ENCODE data around the gene ETHE1.

Gene ETHE1

GRCh38 chr19:43486412-43486811 lies 40.6 kb downstream of the ETHE1 start:
- no peak for DNase-seq

- DNase-seq: no peak
Observed at GRCh38 chr19:43485951-43486350, 41.0 kb downstream of the ETHE1 start.

- DNase-seq: no peak
Observed at GRCh38 chr19:43483281-43483680, 43.7 kb downstream of the ETHE1 start.

DNA sequence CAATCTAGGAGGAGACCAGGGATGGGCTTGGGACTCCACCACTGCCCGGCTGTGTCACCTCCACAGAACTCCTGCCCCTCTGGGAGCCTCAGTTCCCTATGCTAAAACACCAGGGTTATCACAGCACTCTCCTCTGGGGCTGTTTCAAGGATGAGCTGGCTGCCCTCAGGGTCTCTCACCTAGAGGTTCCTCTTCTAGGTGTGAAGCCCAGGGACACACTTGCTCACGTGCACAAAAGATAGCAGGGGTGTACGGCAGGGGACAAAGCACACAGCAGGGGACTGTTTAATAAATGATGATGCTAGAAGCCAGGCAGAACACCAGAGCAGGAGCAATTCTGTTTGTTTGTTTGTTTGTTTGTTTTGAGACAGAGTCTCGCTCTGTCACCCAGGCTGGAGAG lies 44.8 kb downstream of the ETHE1 start:
- no peak for DNase-seq

- DNase-seq: no peak
Observed at GRCh38 chr19:43481701-43482100, 45.3 kb downstream of the ETHE1 start.

GRCh38 chr19:43480574-43480973 lies 46.4 kb downstream of the ETHE1 start:
- no peak for DNase-seq

DNA sequence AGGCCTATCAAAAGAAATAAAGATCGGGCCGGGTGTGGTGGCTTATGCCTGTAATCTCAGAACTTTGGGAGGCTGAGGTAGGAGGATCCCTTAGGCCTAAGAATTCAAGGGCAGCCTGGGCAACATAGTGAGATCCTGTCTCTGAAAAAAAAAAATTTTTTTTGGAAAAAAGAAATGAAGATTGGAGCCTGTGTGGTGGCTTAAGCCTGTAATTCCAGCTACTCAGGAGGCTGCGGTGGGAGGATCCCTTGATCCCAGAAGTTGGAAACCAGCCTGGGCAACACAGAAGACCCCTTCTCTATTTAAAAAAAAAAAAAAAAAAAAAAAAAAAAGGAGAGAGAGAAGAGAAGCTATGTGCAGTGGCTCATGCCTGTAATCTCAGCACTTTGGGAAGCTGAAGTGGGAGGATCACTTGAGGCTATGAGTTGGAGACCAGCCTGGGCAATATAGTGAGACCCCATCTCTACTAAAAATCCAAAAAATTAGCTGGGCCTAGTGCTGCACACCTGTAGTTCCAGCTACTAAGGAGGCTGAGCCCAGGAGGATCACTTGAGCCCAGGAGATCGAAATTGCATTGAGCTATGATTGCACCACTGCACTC lies 46.9 kb downstream of the ETHE1 start:
- no peak for DNase-seq

GRCh38 chr19:43479226-43479625 lies 47.8 kb downstream of the ETHE1 start:
- DNase-seq: no peak

DNA sequence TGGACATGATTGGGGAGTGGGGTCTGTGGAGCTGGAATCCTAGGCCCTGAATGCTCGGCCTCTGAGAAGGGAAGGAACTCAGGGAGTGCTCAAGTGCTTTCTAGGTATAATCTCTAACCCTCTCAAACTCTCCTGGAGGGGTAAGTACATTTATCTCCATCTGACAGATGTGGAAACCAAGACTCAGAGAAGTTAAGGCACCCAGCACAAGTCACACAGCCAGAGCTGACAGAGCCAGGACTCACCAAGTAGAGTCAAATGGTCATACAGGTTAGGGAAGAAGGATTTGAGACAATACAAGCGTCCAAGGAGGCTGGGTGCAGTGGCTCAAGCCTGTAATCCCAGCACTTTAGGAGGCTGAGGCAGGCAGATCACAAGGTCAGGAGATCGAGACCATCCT lies 48.7 kb downstream of the ETHE1 start:
- no peak for DNase-seq

DNA sequence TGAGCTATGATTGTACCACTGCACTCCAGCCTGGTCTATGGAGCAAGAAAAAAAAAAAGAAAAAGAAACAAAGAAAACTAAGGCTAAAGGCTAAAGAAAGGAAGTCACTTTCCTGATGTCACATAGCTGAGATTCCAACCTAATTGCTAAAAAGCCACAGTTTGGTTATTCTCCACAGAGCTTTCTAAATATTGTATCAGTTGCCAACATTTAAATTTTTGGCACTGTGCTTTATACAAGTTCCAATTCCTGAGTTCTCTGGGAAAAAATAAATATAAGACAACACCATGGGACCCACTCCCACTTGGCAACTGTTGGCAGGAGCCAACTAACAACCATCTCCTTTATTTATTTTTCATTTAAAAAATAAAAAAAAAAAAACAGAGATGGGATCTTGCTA lies 50.4 kb downstream of the ETHE1 start:
- DNase-seq: no peak

DNA sequence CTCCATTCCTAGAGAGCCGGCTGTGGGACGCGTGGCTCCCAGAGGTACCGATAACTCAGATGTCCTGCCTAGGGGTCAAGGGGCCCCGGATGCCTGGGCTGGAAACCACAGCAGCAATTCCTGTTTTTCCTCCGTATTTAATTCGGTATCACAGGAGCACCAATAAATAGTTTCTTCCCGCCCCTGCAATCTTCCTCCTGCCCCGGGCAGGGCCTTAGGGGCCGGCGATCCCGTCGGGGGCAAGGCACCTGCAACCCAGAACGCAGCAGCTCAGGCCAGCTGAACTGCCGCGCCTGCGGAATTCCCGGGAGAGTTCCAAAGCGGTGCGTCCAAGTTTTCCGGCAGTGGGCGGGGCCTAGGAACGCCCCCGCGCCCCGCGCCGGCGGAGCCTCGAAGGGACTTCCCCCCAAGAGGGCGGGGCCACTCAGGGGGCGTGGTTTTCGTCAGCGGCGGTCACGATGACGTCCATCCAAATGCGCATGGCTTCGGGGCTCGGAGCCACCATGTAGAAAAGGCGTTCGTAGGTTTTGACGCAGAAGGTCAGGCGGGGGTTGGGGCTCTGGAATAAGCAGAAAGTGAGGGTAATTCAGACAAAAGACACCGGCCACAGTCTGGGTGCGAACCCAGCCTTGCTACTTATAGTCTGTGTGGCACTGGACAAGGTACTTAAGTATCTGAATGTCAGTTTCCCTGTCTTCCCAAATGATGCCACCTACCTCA lies 51.9 kb downstream of the ETHE1 start:
- peak; percentile 89 for DNase-seq

GRCh38 chr19:43474487-43474886 lies 52.5 kb downstream of the ETHE1 start:
- no peak for DNase-seq

DNA sequence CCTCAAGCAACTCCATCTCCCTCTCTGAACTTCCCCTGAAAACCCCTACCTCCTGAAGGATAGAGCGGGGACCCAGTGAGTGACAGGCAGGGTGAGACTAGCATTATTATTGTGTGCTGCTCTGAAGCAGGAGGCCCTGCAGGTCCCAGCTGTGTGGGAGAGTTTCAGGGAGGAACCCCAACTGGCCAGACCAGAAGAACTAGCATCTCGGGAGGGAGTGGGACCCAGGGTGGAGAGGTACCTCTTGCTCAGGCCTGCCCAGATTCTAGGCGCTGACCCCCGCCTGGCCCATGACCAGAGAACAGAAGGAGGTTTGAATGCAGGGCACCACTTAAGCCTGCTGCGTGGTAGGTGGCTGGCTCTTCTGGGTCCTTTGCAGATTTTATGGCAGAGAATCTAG lies 55.9 kb downstream of the ETHE1 start:
- no peak for DNase-seq

GRCh38 chr19:43470288-43470687 lies 56.7 kb downstream of the ETHE1 start:
- DNase-seq: peak; percentile 14

- DNase-seq: peak; percentile 10
Observed at GRCh38 chr19:43469160-43469480, 57.9 kb downstream of the ETHE1 start.

DNA sequence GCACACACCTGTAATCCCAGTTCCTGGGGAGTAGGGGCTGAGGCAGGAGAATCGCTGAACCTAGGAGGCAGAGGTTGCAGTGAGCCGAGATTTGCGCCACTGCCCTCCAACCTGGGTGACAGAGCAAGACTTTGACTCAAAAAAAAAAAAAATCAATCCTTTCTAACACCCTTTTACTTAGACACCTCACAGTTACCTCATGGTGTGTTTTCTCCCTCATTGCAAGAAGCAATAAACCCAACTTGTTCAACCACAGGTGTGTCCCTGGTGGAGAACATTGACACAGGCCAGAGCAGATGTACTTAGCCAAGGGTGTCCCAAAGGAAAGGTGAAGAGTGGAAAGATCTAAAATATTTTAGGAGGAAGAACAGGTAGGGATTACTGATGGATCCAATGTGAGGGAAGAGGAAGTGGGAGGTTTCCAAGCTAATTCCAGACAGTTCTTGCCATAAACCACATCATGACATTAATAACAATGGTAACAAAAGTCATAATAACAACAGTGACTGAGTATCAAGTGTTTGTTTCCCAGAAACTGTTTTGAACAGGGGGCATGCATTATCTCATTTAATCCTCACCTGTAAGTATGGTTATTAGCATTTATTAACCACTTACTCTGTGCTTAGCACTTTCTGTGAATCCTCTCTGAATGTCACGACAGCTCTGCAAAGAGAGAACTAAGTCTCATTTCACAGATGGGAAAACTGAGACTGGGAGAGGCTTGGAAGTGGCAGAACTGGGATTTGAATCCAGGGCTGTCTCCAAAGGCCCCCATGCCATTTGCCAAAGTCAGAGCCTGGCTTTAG lies 58.4 kb downstream of the ETHE1 start:
- DNase-seq: no peak

GRCh38 chr19:43467730-43468129 lies 59.3 kb downstream of the ETHE1 start:
- DNase-seq: no peak

- no peak for DNase-seq
Observed at GRCh38 chr19:43467276-43467675, 59.7 kb downstream of the ETHE1 start.

- no peak for DNase-seq
Observed at GRCh38 chr19:43466793-43467192, 60.2 kb downstream of the ETHE1 start.

- no peak for DNase-seq
Observed at GRCh38 chr19:43465468-43466120, 61.4 kb downstream of the ETHE1 start, which contains the start of gene LYPD3. TSS of gene LYPD3 (minus strand) at chr19:43465608. CDS start at chr19:43465571, 37 bp downstream.

GRCh38 chr19:43464134-43464775 lies 62.7 kb downstream of the ETHE1 start:
- no peak for DNase-seq

GRCh38 chr19:43463381-43464133 lies 63.4 kb downstream of the ETHE1 start:
- peak; percentile 99 for DNase-seq
